T-helper 2 cell (primary cell): ENCODE data around the gene ZFP3.
"Not testable (repeated sequence)": the region's sequence is repeated elsewhere in the genome, so short reads cannot be mapped to it uniquely, and the experiment has no call there.

Experiments
- DNase-seq, 5 experiments: peaks; one replicate each; pipeline versions ENCODE4 v3.0.0 to v3.0.0-alpha.2; 2012 to 2022

Gene ZFP3

GRCh38 chr17:5080591-5080990, 2.3 kb downstream of the ZFP3 start:
- no peak for DNase-seq

- DNase-seq = no peak
Observed at GRCh38 chr17:5092218-5093010, 14.1 kb downstream of the ZFP3 start.

- DNase-seq = no peak
Observed at GRCh38 chr17:5096731-5097100, 18.4 kb downstream of the ZFP3 start.

- peak in 2 of 5 experiments; percentile 11 to 12 for DNase-seq
Observed at GRCh38 chr17:5097101-5097834, 19.0 kb downstream of the ZFP3 start.

- DNase-seq = no peak
Observed at GRCh38 chr17:5099271-5099670, 21.0 kb downstream of the ZFP3 start.

GRCh38 chr17:5100832-5101231, 22.6 kb downstream of the ZFP3 start:
- no peak for DNase-seq

- DNase-seq = peak in 1 of 5 experiments; percentile 9
Observed at GRCh38 chr17:5110816-5111215, 32.5 kb downstream of the ZFP3 start.

- peak; percentile 73 to 90 (median 86) for DNase-seq
Observed at GRCh38 chr17:5111402-5112204, 33.3 kb downstream of the ZFP3 start, which contains the start of gene ZNF232. ZNF232 (minus strand) TSS chr17:5111878; CDS start chr17:5111822, 56 bp downstream.

GRCh38 chr17:5115673-5116651, 37.7 kb downstream of the ZFP3 start, which contains the start of gene USP6:
USP6 (plus strand) TSS chr17:5116032; CDS start chr17:5130368, 14,336 bp downstream.
- no peak for DNase-seq

GRCh38 chr17:5118219-5118618, 40.0 kb downstream of the ZFP3 start:
- no peak for DNase-seq

- no peak for DNase-seq
Observed at GRCh38 chr17:5120036-5120435, 41.8 kb downstream of the ZFP3 start.

GRCh38 chr17:5120436-5121185, 42.3 kb downstream of the ZFP3 start:
- DNase-seq = not testable (repeated sequence)

- no peak for DNase-seq
Observed at GRCh38 chr17:5121186-5121841, 43.0 kb downstream of the ZFP3 start.

- not testable (repeated sequence) for DNase-seq
Observed at GRCh38 chr17:5122056-5122455, 43.8 kb downstream of the ZFP3 start.

GRCh38 chr17:5122586-5123342, 44.5 kb downstream of the ZFP3 start:
- no peak for DNase-seq

GRCh38 chr17:5123343-5124124, 45.3 kb downstream of the ZFP3 start:
- DNase-seq = no peak

GRCh38 chr17:5124125-5124760, 46.0 kb downstream of the ZFP3 start:
- not testable (repeated sequence) for DNase-seq

GRCh38 chr17:5124896-5125295, 46.6 kb downstream of the ZFP3 start:
- DNase-seq = not testable (repeated sequence)
